HepG2 (cell line): Measurements from ENCODE around the gene CLDN9. TPM values are rescaled to one million over a fixed set of nuclear protein-coding genes. Genes with fewer than 3 reads are reported as not detected.
A peak's percentile ranks its signal among the peaks of the same experiment; 100 is the strongest.

Experiments
- AKAP8 ChIP-seq: sonication (generic); formaldehyde crosslinking; IDR thresholded peaks from 2 replicates; pipeline ENCODE4 v1.5.1; 2020; ENCODE audit warnings: mild to moderate bottlenecking, missing genetic modification reagents
- ATF7-NPFF ChIP-seq: sonication (generic); formaldehyde crosslinking; IDR thresholded peaks from 2 replicates; pipeline ENCODE4 v1.8.1; 2023; ENCODE audit warnings: mild to moderate bottlenecking, low read depth, missing genetic modification reagents, moderate library complexity
- CREB1 ChIP-seq, 2 experiments: fragments of 450-650 bp in 1 of 2; IDR thresholded peaks; 2 replicates each; pipeline ENCODE4 v1.6.1; 2016 to 2017; ENCODE audit warnings: control low read depth in 1 of 2, mild to moderate bottlenecking in 1 of 2, missing compliant biosample characterization in 1 of 2, missing genetic modification characterization in 1 of 2
- GRHL1 ChIP-seq: sonication (generic); formaldehyde crosslinking; conservative IDR thresholded peaks from 2 replicates; pipeline ENCODE4 v1.8.0; 2022; ENCODE audit warnings: missing genetic modification reagents
- GTF2F1 ChIP-seq: fragments of 150-350 bp; IDR thresholded peaks from 2 replicates; pipeline ENCODE4 v1.6.1; 2014; ENCODE audit warnings: low read length
- HNF4G ChIP-seq, 2 experiments: sonication (generic) in 1 of 2; formaldehyde crosslinking in 1 of 2; IDR thresholded peaks; 2 replicates each; pipeline versions ENCODE4 v1.4.0 to v1.6.1; 2011 to 2020; ENCODE audit warnings: borderline replicate concordance in 2 of 2, low read depth in 2 of 2, mild to moderate bottlenecking in 2 of 2, low read length in 1 of 2, missing genetic modification reagents in 1 of 2, moderate library complexity in 1 of 2
- HOXA3 ChIP-seq: sonication (generic); formaldehyde crosslinking; IDR thresholded peaks from 2 replicates; pipeline ENCODE4 v1.5.0; 2020; ENCODE audit warnings: missing genetic modification reagents
- KMT2A ChIP-seq: sonication (generic); formaldehyde crosslinking; IDR thresholded peaks from 2 replicates; pipeline ENCODE4 v1.4.0; 2020; ENCODE audit warnings: missing genetic modification reagents
- MYPOP ChIP-seq: sonication (generic); formaldehyde crosslinking; IDR thresholded peaks from 2 replicates; pipeline ENCODE4 v1.8.1; 2023; ENCODE audit warnings: mild to moderate bottlenecking, moderate library complexity, missing genetic modification reagents
- NONO ChIP-seq, 2 experiments: fragments of 450-650 bp in 1 of 2; sonication (generic) in 1 of 2; formaldehyde crosslinking in 1 of 2; IDR thresholded peaks in 1 of 2; conservative IDR thresholded peaks in 1 of 2; 2 replicates each; pipeline versions ENCODE4 v1.6.1 to v1.8.0; 2017 to 2022; ENCODE audit warnings: mild to moderate bottlenecking in 1 of 2, missing genetic modification reagents in 1 of 2, moderate library complexity in 1 of 2
- RBFOX2 ChIP-seq: fragments of 200-400 bp; formaldehyde crosslinking; IDR thresholded peaks from 2 replicates; pipeline ENCODE4 v1.6.1; 2017; ENCODE audit warnings: low read depth, mild to moderate bottlenecking, low read length
- REXO4 ChIP-seq: sonication (generic); formaldehyde crosslinking; IDR thresholded peaks from 2 replicates; pipeline ENCODE4 v1.8.0; 2022; ENCODE audit warnings: missing genetic modification reagents, mild to moderate bottlenecking, borderline replicate concordance
- STAG1 ChIP-seq: sonication (generic); formaldehyde crosslinking; IDR thresholded peaks from 2 replicates; pipeline ENCODE4 v1.4.0; 2020; ENCODE audit warnings: missing genetic modification reagents
- ZFP91 ChIP-seq: sonication (generic); formaldehyde crosslinking; IDR thresholded peaks from 2 replicates; pipeline ENCODE4 v1.9.0; 2022; ENCODE audit warnings: missing genetic modification reagents, mild to moderate bottlenecking, borderline replicate concordance
- ZFX ChIP-seq: sonication (generic); formaldehyde crosslinking; IDR thresholded peaks from 2 replicates; pipeline ENCODE4 v1.4.0; 2020; ENCODE audit warnings: mild to moderate bottlenecking, low read depth, missing genetic modification reagents, moderate library complexity
- ZMYM4 ChIP-seq: sonication (generic); formaldehyde crosslinking; IDR thresholded peaks from 2 replicates; pipeline ENCODE4 v1.8.1; 2023; ENCODE audit warnings: mild to moderate bottlenecking, missing genetic modification reagents
- ZNF207 ChIP-seq: fragments of 450-650 bp; IDR thresholded peaks from 2 replicates; pipeline ENCODE4 v1.6.1; 2016; ENCODE audit warnings: antibody characterized with exemption, borderline replicate concordance
- ZNF567 ChIP-seq: sonication (generic); formaldehyde crosslinking; IDR thresholded peaks from 2 replicates; pipeline ENCODE4 v1.8.1; 2023; ENCODE audit warnings: mild to moderate bottlenecking, missing genetic modification reagents, borderline replicate concordance
- ZNF580 ChIP-seq: IDR thresholded peaks from 2 replicates; pipeline ENCODE4 v1.6.1; 2016; ENCODE audit warnings: low read depth, borderline replicate concordance
- ZNF878 ChIP-seq: sonication (generic); formaldehyde crosslinking; IDR thresholded peaks from 2 replicates; pipeline ENCODE4 v1.8.1; 2023; ENCODE audit warnings: mild to moderate bottlenecking, missing genetic modification reagents, moderate library complexity
- polyA plus RNA-seq, 8 experiments: library from polyadenylated mRNA; depleted of rRNA in 3 of 8; stranded (reverse) in 7 of 8; unstranded in 1 of 8; fragments of >200 nt; fragmentation: Illumina TruSeq in 4 of 8; extraction: Trizol in 4 of 8; gene quantifications; 2 replicates each; pipeline versions ENCODE4 v1.2.1 to v1.2.3, GENCODE V29; 2011 to 2016; ENCODE audit warnings: low read depth in 4 of 8, missing spikeins in 1 of 8, mixed read lengths in 1 of 8; ENCODE audit not compliant: insufficient read depth in 1 of 8
- total RNA-seq, 5 experiments: library from RNA; depleted of rRNA; stranded (reverse); fragments of >200 nt; fragmentation: Illumina TruSeq; extraction: Trizol; gene quantifications; 2 replicates each; pipeline ENCODE4 v1.2.3, GENCODE V29; 2016; ENCODE audit warnings: low read depth in 1 of 5
- TF ChIP-seq, protein P1 (sequence below): sonication (generic); formaldehyde crosslinking; IDR thresholded peaks from 2 replicates; pipeline ENCODE4 v1.5.0; 2020; ENCODE audit warnings: mild to moderate bottlenecking, low read depth, missing genetic modification reagents, borderline replicate concordance
- TF ChIP-seq, protein P2 (sequence below): IDR thresholded peaks from 2 replicates; pipeline ENCODE4 v1.6.1; 2016; ENCODE audit warnings: mild to moderate bottlenecking, missing biosample characterization, missing genetic modification reagents
- TF ChIP-seq, protein P3 (sequence below): sonication (generic); formaldehyde crosslinking; IDR thresholded peaks from 2 replicates; pipeline ENCODE4 v1.4.0; 2020; ENCODE audit warnings: mild to moderate bottlenecking, low read depth, missing genetic modification reagents

The CLDN9 gene
- total and polyA plus RNA-seq, 2 of the 13 experiments (the other 11 are each of a cell fraction or from before 2014, with no cell fraction given) = 0.15 to 0.26 TPM

DNA sequence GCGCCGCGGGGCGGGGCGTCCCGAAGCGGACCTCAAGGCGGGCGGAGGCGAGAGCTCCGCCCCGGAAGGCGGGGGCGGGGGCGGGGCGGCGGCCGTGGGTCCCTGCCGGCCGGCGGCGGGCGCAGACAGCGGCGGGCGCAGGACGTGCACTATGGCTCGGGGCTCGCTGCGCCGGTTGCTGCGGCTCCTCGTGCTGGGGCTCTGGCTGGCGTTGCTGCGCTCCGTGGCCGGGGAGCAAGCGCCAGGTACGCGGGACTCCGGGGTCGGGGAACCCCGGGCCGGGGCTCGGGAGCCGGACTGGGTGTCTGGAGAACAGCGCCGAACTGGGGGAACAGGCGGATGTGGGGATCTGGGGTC lies 7.5 kb downstream of the CLDN9 start, which contains the start of gene TNFRSF12A (continued):
- TF ChIP-seq GRHL1 (CRISPR knock-in tag) (no peak), KMT2A (CRISPR knock-in tag) (no peak), REXO4 (CRISPR knock-in tag) (no peak), STAG1 (CRISPR knock-in tag) (no peak), CREB1 (IDR thresholded peaks at IDR 0.05) (no peak), CREB1 (CRISPR knock-in tag; IDR thresholded peaks at IDR 0.05) (no peak), ZNF567 (no peak), ZNF207 (no peak), ZFX (CRISPR knock-in tag) (peak; percentile 4; the same call in 1 of the 2 replicates), ZMYM4 (CRISPR knock-in tag) (0 out of 2 replicates have a peak, but pooled peaks have one; percentile 14), NONO (IDR thresholded peaks at IDR 0.05) (no peak), NONO (CRISPR knock-in tag; conservative IDR thresholded peaks at IDR 0.05) (no peak), ZNF878 (CRISPR knock-in tag) (no peak), ZFP91 (CRISPR knock-in tag) (no peak), GTF2F1 (no peak), AKAP8 (CRISPR knock-in tag) (no peak), ZNF580 (CRISPR knock-in tag) (no peak), HNF4G (IDR thresholded peaks at IDR 0.05; ENCODE audit: borderline replicate concordance, low read depth, low read length) (no peak), HNF4G (CRISPR knock-in tag; IDR thresholded peaks at IDR 0.05; ENCODE audit: borderline replicate concordance, low read depth) (no peak), MYPOP (CRISPR knock-in tag) (0 out of 2 replicates have a peak, but pooled peaks have one; percentile 36), ATF7-NPFF (peak; percentile 29; the same call in 1 of the 2 replicates), RBFOX2 (peak; percentile 91), HOXA3 (peak; percentile 26; the same call in 1 of the 2 replicates)
- TF ChIP-seq, protein P1, sequence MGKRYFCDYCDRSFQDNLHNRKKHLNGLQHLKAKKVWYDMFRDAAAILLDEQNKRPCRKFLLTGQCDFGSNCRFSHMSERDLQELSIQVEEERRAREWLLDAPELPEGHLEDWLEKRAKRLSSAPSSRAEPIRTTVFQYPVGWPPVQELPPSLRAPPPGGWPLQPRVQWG (CRISPR knock-in tag) = 0 out of 2 replicates have a peak, but pooled peaks have one; percentile 74
- TF ChIP-seq, protein P2, sequence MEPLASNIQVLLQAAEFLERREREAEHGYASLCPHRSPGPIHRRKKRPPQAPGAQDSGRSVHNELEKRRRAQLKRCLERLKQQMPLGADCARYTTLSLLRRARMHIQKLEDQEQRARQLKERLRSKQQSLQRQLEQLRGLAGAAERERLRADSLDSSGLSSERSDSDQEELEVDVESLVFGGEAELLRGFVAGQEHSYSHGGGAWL (CRISPR knock-in tag) = peak; percentile 52; the same call in 1 of the 2 replicates
- TF ChIP-seq, protein P3, sequence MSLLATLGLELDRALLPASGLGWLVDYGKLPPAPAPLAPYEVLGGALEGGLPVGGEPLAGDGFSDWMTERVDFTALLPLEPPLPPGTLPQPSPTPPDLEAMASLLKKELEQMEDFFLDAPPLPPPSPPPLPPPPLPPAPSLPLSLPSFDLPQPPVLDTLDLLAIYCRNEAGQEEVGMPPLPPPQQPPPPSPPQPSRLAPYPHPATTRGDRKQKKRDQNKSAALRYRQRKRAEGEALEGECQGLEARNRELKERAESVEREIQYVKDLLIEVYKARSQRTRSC (CRISPR knock-in tag) = no peak
